HG02943 (cell line): Measurements from ENCODE around the gene MRPS24.
"Not testable (repeated sequence)": the region's sequence is repeated elsewhere in the genome, so short reads cannot be mapped to it uniquely, and the experiment has no call there.

Source experiments
- ATAC-seq: cut with Tn5 transposase; IDR thresholded peaks from one replicate; pipeline ENCODE4 v1.9.1; 2021; ENCODE audit warnings: mild to moderate bottlenecking, low read depth, moderate library complexity; ENCODE audit not compliant: unreplicated experiment

The MRPS24 gene

DNA sequence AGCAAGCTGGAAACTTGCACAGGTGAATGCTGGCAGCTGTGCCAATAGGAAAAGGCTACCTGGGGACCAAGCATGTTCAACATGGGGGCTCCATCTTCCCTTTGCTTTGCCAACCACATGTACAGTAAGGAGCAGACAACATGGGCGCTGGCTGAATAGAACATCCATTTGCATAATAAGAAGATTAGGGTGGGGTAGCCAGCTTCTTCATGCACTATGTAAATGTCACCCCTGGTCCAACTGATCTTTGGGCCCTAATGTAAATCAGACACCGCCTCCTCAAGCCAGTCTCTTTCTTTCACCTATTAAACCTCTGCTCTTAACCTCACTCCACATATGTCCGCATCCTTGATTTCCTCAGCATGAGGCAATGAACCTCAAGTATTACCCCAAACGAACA lies 26.0 kb downstream of the MRPS24 start:
- ATAC-seq, result no peak

DNA sequence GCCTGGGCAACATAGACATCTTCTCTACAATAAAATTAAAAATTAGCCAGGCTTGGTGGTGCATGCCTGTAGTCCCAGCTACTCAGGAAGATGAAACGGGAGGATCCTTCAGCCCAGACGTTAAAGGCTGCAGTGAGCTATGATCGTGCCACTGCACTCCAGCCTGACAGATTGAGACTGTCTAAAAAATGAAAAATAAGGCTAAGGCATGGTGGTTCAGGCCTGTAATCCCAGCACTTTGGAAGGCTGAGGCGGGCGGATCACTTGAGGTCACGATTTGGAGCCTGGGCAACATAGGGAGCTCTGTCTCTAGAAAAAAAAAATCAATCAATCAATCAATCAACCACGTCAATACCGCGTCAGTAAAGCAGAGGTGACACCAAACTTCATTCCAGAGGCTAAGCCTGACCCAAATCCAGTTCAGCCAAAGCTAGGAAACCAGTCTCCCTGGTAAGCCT lies 31.1 kb downstream of the MRPS24 start:
- no peak for ATAC-seq

DNA sequence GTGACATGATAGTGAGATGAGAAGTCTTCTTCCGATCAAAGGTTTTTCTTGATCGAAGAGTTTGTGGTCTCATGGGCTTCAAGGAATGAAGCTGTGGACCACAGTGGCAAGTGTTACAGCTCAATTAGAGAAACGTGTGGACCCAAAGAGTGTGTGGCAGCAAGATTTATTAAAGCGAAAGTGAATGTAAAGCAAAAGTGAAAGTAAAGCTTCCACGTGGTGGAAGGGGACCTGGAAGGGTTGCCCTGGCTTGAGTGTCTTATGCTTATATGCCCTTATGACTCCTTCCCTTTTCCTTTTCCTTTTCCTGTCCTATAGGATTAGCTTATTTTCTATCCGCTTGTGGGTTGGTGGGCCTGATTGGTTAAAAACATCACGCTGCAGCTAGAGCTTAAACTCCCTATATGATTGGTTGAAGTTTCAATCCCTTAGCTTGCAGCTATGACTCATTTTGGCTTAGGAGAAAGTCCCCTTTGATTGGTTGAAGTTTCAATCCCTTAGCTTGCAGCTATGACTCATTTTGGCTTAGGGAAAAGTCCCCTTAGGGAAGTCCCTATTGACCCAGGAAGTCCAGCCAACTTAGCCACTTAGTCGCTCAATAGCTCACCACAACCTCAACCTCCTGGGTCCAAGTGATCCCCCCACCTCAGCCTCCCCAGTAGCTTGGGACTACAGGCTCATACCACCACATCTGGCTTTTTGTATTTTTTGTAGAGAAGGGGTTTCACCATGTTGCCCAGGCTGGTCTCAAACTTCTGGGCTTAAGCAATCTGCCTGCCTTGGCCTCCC lies 34.7 kb downstream of the MRPS24 start:
- no peak for ATAC-seq

DNA sequence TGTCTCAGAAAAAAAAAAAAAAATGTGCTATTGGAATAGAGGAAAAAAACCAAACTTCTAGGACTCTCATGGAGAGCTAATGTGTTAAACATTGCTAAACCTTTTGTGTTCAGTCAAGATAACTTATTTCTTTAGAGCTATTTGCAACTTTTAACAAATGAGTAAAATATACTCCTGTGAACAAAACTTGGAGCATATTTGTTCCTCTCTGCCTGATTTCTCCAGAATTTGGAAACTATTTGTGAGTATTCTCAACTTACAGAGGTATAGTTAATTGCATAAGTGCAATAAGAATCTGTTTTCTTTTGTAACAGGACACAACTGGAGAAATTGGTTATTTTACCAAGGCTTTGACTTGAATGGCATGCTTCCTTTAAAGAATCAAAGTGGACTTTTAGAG lies 38.4 kb downstream of the MRPS24 start:
- not testable (repeated sequence) for ATAC-seq

GRCh38 chr7:43825391-43825808 lies 43.9 kb downstream of the MRPS24 start:
- no peak for ATAC-seq

- no peak for ATAC-seq
Measured at GRCh38 chr7:43824963-43825362, 44.4 kb downstream of the MRPS24 start.

GRCh38 chr7:43824513-43824912 lies 44.8 kb downstream of the MRPS24 start:
- ATAC-seq, result not testable (repeated sequence)

DNA sequence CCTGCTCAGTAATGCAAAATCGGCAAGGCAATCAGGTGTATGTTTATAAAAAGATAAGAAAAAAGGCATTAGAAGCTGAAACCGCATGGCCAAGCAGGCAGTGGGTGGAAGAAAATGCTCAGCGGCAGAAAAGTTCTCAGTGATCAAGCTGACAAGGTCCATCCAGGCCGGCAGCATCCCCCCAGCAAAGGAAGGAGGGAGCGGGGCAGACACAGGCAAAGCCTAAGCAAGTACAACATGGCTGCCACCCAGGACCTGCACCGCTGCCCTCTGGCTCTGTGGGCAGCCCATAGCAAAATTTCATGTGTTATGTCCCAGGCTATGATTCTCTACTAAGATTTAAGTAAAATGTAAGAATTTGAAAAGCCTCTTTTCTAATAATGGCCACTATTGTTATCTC lies 45.4 kb downstream of the MRPS24 start:
- no peak for ATAC-seq

GRCh38 chr7:43823425-43823824 lies 45.9 kb downstream of the MRPS24 start:
- not testable (repeated sequence) for ATAC-seq
